Stimulated activated CD4-positive, alpha-beta T cell treated with anti-CD3 and anti-CD28 coated beads, TNF-alpha, amount 100 ng/mL, for 48 hours (primary cell): ENCODE data around the gene PRPH.
A peak's percentile ranks its signal among the peaks of the same experiment; 100 is the strongest.
"Not testable (repeated sequence)": the region's sequence is repeated elsewhere in the genome, so short reads cannot be mapped to it uniquely, and the experiment has no call there.

Source experiments
- DNase-seq, 3 donors: peaks; one replicate each; pipeline ENCODE4 v3.0.0-alpha.2; 2020; ENCODE audit warnings: low read depth in 3 of 3

PRPH gene

DNA sequence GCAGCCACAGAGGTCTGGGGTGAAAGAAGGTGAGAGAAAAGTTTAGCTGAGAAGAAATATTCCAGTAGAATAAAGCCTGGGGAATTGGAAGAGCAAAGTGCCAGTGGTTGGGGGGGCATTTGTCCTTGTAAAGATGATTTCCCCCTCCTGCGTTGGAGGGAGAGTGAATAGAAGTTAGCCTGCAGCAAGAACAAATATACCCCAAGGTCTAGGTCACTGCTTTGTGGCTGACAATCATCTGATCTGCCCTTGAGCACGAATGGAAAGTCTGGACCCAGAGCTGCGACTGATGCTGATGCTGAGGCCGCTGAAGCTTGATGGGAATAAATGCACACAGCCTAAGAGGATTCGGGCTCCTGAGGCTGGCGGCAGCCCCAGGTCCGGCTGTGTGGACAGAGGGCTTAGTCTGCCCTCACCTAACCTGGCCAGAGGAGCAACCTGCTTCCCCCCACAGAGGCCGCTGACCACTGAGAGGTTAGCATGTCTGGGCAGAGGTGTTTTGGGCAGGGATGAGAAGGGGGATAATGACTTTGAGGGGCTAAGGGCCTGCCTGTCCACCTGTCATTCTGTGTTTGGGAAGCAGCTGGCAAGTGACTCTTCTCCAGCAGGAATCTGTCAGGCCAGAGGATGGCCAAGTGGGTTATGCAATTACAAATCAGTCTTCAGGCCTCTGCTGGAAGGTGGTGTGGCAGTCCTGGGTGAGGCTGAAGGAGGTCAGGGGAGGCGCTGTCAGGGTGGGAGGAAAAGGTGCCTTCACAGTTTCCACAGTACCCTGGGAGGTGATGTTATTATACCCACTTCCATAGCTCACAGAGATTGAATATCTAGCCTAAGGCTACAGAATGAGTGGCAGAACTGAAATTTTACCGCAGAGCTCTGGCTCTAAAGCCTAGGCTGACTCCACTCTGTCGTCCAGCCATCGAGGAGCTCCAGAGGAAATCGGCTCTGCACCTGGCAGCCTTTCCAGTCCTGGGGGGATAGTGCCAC is 18.4 kb upstream of the PRPH start:
- no peak for DNase-seq

DNA sequence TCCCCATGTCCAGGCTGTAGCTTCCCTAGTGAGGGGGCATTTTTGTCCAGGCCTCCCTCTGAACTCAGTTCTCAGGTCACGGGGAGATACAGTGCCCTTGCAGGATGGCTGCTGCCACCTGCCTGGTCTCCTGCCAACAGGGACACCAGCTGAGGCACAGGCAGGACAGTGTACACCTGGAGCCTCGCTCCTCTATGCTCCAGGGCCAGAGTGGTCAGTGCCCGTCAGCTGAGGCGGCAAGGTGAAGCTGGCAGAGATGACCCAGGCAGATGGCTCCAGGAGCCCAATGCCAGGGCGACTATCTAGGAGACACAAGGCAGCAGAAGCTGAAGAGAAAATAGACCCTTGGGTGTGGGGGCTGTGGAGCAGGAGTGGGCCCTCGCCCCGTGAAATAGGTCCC is 17.5 kb upstream of the PRPH start:
- DNase-seq = no peak

DNA sequence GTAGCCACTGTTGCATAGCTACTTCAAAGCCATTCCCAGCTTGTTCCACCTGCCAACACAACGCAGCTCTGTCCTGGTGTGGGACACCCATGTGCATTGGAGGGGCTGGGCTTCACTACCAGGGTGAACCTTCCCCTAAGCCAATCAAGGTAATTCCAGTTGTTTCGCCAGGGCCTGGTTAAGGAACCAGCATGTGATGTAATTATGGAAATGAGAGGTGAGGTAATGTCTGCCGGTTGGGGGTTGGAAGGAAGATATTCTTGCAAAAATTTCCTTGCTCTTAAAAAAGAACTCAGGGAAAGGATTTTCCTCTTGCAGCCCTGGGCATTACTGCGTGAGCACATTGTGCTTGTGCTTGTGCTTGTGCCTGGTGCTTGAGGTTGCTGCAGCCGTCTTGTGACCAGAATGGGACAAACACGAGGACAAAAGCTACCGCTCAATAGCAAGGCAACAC is 15.2 kb upstream of the PRPH start:
- DNase-seq = no peak

DNA sequence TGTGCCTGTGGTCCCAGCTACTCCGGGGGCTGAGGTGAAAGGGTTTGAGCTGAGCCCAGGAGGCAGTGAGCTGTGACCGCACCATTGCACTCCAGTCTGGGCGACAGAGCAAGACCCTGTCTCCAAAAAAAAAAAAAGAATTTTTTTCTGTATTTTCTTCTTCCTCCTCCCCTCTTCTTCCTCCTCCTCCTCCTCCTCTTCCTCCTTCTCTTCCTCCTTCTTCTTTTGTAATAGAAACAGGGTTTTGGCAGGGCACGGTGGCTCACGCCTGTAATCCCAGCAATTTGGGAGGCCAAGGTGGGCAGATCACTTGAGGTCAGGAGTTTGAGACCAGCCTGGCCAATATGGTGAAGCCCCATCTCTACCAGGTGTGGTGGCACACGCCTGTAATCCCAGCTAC is 14.4 kb upstream of the PRPH start:
- DNase-seq = not testable (repeated sequence)

DNA sequence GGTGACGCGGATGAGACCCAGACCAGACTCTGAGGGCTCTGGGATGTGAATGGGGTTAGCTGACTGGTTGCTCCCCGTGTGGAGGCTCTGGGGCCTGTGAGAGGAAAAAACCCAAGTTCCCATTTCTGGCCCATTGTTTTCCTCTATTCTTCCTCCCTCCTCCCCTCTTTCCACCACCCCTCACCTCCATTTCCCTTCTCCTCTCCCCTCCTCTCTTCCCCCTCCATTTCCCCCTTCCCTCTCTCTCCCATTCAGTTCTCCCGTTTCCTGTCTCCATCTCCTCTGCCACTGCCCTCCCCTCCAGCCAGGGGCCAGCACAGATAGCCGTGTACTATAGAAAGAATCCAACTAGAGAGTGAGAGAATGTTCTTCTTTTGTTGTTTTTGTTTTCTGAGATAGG is 12.6 kb upstream of the PRPH start:
- DNase-seq = no peak

DNA sequence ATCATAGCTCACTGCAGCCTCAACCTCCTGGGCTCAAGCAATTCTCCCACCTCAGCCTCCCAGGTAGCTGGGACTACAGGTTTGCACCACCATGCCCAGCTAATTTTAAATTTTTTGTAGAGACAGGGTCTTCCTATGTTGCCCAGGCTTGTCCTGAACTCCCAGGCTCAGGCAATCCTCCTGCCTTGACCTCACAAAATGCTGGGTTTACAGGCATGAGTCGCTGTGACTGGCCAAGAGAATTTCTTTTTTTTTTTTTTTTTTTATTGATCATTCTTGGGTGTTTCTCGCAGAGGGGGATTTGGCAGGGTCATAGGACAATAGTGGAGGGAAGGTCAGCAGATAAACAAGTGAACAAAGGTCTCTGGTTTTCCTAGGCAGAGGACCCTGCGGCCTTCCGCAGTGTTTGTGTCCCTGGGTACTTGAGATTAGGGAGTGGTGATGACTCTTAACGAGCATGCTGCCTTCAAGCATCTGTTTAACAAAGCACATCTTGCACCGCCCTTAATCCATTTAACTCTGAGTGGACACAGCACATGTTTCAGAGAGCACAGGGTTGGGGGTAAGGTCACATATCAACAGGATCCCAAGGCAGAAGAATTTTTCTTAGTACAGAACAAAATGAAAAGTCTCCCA is 12.1 kb upstream of the PRPH start:
- DNase-seq = not testable (repeated sequence)

DNA sequence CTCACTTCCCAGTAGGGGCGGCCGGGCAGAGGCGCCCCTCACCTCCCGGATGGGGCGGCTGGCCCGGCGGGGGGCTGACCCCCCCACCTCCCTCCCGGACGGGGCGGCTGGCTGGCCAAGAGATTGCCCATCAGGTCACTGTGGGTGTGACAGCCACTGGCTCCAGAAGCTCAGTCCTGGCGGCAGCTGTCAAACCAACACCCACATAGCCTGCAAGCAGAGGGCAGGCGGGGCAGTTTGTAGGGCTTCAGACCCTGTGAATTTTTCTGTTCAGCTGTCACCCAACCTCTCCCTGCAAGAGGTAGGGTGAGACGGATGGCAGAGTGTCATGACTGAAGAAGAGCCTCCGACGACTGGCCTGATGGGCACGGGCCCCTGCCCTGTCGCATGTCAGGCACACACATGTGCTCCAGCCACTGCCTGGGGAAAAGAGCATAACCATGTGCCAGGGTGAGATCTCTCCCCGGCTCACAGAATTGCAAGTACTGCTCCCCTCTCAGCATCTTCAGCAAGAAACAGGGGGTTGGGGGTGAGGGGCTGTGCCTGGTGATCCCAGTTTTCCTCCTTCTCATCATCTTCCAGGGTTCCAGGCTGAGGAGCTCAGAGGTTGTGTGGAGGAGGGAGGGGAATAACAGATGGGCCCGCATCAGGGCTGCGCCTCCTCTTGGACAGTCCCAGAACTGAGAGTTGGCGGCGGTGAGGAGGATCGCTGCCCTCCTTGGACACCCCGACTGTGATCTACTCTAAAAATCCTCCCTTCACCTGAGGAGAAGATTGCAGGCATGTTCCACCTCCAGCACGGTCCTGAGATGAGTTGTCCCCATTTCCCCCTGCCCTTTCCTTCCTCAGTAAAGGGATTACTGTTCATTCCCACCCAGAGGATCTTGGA is 11.2 kb upstream of the PRPH start:
- no peak for DNase-seq

DNA sequence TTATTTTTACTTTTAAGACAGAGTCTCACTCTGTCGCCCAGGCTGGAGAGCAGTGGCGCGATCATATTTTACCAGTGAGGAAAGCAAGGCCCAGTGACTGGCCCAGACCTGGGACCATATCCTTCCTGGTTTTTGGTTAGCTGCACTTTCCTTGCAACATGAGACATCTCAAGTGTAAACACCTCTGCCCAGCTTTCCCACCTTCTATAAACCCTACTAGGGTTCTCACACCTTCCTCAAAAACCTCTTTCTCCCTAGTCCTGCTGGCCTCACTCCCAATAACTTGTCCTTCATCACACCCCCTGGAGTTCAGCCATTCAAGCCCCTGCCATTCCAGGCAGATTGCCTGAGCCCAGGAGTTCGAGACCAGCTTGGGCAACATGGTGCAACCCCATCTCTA is 10.3 kb upstream of the PRPH start:
- no peak for DNase-seq

DNA sequence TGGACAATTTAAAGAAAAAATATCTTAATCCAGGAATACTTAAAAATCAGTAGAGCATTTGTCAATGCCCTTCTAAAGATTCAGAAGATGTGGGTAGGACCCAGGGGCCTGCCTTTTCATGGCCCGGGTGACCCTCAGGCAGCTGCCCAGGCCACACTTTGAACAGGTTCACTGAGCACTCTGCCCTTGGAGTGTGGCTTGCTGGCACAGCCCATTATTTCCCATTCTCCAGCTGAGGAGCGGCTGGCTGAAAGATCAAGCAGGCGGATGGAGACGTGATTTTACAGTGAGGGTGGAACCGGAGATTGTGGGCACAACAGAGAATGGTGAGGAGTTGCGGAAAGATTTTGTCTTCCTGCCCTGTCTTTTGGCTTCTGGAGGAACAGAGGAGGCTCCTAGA is 7.1 kb upstream of the PRPH start:
- DNase-seq = no peak

DNA sequence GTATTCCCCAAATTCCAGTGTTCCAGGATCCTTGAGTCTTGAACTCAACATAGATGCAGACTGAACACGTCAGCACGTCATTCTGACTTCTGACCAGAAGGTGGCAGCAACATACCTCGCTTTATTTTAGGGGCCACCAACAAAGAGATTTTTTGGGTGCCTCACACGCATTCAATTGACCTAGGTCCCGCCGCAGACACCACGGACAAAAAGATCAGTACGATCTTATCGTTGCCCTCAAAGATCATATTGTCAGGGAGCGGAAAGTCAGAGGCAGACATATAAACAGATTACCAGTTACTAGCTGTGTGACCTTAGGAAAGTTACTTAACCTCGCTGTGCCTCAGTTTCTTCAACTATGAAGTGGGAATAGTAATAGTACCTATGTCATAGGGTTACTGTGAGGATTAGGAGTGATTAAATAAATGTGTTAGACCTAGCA is 6.5 kb upstream of the PRPH start:
- DNase-seq = peak; percentile 42 to 55 (median 46)

DNA sequence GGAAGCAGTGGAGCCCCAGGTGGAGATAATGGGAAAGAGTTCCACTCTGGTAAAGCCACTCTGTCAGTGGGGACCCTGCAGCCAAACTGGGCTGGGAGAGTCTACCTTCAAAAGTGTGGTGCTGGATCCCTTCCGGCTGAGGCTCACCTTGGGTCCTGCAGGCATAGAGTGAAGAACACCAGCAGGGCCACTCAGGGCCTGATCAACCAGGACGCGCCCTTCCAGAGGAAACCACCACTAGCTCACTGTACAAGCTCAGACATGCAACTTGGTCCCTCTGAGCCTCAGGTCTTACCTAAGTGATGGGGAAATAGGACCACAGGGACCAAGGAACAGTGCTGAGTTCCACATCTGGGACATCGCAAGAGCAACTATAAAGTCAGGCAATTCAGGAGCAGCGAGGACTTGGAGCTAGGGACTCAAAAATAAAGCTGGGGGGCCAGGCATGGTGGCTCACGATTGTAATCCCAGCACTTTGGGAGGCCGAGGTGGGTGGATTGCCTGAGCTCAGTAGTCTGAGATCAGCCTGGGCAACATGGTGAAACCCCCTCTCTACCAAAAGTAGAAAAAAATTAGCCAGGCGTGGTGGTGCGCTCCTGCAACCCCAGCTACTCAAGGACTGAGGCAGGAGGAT is 5.9 kb upstream of the PRPH start:
- no peak for DNase-seq

DNA sequence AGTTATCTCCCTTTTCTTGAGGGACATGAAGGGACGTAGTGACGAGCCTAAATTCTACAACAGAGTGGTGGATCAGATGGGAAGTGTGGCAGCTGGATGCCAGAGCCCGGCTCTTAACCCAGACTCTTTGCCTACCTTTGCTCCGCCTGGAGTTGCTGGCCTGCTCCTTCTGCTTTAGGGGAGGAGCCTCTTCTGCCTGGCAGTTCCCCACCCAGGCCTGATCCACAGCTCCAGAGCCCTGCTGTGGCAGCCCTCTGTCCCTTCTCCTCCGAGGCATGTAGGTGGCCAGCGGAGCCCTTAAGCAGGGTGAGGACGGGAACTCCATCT is 2.3 kb upstream of the PRPH start:
- DNase-seq = no peak

DNA sequence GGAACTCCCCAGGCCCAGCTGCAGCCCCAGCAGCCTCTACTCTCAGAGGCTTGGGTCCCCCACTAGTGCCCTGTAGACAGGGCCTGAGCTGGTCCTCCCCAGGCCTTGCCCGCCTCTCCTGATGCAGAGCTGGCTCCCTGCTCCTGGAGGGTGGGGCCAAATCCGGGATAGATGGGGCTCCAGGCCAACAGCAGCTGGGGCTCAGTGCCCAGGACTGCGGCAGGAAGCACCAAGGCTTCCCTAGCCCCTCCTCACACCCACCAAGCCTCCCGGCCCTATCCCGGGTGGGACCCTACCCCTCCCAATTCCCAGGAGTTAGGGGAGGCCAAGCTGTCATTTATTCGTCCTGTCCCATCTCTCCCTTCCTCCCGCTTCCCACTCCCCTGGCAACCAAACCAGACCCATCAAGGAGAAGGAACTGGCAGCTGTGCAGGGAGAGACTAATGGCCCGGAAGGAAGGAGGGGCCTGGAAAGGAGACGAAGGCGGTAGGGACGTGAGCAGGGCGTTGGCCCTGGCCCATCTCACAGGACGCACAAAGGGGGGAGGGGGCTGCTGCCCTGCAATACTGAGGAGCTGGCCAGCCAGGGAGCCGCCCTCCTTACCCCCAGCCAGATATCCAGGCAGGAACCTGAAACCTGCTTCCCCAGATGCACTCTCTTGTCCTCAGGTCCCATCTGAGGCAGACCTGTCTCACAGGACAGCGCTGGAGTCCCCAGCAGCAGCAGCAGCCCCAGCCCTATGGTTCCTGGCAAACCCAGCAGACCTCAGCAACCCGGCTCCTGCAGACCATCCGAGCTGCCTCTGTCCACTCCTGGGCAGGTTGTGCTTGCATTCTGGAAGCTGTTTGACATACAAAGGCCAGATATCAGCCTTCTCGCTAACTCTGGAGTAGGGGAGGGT is 1.6 kb upstream of the PRPH start:
- no peak for DNase-seq

DNA sequence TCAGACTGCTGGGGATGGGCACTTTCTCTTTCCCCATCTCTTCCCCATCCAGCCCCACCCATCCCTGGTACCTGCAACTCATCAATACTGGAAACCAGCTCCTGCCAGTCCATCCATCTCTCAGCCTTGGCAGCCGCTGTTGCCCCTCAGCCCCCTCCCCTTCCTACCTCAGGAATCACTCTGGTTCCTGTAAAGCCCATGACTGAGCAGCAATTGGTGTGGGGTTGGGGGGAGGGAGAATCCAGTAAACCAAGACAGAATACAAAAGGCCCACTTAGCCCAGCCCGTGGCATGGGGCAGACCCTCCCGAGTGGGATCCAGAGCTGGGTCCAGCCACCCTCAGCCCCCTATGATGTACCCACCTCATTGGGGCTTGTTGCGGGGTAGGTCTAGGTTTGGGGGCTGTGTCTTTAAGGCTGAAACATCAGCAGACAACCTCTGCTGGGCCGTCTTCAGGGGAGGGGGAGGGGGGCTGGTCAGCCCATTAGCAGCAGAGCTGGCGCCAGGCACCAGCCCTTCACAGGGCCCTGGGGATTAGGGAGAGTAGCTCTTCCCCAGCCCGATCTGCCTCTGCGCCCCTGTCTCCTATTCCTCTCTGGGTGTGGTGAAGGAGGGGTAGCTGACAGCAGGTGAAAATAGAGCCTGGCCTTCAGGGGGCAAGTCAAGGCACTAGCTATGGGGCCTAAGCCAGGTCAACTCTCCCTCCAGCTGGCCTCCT is 702 bp upstream of the PRPH start:
- DNase-seq = no peak

DNA sequence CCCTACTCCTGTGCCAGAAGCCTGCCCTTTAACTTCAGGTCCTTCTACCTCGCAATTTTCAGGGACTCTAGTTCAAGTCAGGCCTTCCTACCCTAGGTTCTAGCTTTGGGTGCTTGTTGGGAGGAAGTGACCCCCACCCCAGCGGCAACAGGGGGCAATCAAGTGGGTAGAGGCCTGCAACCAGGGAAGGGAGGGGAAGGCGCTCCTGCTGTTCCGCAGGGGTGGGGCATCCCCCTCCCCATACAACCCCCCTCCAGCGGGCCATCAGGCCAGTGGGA is 204 bp upstream of the PRPH start:
- DNase-seq = no peak

DNA sequence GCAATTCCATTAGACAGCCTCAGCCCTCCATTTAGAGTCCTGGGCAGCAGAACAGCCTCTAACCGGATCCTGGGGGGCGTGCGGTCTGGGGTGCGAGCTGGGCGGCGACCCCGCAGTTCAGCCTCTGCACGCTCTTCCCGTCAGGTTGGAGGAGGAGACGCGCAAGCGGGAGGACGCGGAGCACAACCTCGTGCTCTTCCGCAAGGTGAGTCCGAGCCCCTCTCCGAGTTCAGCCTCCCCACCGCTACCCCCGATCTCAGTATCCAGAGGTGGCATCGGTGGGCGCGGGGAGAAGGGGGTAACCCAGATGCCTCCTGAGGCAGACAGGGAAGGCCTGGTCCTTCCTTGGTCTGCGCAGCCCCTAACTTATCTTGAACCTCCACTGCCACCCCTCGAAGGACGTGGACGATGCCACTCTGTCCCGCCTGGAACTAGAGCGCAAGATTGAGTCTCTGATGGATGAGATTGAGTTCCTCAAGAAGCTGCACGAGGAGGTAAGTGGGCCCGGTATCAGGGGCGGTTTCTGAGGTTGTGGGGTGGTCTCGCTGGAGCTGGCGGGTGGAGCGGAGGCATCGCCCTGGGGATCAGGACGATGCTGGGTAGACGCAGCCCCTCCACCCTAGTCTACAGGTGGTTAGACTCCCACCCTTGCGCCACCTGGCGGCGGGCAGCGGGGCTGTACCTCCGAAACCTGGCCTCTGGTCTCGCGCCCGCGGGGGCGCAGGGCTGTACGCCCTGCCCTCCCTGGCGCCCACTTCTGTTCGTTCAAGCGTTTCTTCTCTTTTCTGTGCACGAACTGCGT is 1.3 kb downstream of the PRPH start:
- DNase-seq = peak; percentile 32 to 58 (median 48)

DNA sequence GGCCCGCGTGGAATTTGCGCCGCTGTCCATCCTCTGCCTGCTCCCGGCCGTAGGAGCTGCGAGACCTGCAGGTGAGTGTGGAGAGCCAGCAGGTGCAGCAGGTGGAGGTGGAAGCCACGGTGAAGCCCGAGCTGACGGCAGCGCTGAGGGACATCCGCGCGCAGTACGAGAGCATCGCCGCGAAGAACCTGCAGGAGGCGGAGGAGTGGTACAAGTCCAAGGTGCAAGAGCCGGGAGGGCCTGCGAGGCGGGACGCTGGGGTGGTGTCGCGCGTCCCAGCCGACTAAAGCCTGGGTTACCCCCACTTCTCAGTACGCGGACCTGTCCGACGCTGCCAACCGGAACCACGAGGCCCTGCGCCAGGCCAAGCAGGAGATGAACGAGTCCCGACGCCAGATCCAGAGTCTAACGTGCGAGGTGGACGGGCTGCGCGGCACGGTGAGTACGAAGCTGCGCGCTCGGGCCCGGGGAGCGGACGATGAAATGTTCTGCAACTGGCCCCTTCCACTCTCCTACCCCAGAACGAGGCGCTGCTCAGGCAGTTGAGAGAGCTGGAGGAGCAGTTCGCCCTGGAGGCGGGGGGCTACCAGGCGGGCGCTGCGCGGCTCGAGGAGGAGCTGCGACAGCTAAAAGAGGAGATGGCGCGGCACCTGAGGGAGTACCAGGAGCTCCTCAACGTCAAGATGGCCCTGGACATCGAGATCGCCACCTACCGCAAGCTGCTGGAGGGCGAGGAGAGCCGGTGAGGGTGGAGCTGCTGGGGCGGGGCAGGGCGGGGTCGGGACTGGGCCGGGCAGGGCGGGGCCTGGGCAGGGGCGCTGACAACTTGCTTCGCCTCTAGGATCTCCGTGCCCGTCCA is 2.1 kb downstream of the PRPH start:
- no peak for DNase-seq

DNA sequence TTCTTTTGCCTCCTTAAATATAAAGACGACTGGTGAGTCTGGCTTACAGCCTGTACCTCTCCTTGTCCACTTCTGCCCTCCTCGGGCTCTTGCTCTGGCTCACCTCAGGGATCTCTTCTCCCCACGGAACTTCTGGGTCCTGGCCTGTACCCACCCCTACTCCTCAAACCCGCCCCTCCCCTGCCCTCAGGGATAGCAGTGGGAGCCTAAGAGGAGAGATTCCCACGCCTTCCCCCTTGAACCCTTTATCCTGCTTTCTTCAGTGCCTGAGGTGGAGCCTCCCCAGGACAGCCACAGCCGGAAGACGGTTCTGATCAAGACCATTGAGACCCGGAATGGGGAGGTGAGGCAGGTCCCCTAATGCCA is 2.7 kb downstream of the PRPH start:
- no peak for DNase-seq

DNA sequence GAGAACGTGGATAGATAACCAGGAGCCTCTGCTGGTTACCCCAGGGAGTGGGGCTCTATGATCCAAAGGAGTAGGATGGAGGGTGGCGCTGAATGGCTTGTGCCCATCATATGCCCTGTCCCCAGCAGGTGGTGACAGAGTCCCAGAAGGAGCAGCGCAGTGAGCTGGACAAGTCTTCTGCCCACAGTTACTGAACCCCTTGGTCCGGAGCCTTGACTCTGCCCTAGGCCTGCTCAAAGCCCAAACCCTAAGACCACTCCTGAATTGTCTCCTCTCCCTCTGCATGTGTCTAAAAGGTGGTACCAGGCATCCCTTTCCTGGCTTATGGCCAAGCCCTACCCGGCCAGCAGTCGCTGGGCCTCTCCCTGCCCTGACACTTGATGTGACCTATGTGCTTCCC is 3.2 kb downstream of the PRPH start:
- no peak for DNase-seq
